ENCODE measurements around the gene CDV3. TPM values are rescaled to one million over a fixed set of nuclear protein-coding genes. Genes with fewer than 3 reads are reported as not detected.
"Not testable (repeated sequence)": the region's sequence is repeated elsewhere in the genome, so short reads cannot be mapped to it uniquely, and the experiment has no call there.

The CDV3 gene
- total and polyA plus RNA-seq, 10 of the 15 experiments (the other 5 are each of a cell fraction or from before 2014, with no cell fraction given) = 42.3 to 466 (median 136) TPM

DNA sequence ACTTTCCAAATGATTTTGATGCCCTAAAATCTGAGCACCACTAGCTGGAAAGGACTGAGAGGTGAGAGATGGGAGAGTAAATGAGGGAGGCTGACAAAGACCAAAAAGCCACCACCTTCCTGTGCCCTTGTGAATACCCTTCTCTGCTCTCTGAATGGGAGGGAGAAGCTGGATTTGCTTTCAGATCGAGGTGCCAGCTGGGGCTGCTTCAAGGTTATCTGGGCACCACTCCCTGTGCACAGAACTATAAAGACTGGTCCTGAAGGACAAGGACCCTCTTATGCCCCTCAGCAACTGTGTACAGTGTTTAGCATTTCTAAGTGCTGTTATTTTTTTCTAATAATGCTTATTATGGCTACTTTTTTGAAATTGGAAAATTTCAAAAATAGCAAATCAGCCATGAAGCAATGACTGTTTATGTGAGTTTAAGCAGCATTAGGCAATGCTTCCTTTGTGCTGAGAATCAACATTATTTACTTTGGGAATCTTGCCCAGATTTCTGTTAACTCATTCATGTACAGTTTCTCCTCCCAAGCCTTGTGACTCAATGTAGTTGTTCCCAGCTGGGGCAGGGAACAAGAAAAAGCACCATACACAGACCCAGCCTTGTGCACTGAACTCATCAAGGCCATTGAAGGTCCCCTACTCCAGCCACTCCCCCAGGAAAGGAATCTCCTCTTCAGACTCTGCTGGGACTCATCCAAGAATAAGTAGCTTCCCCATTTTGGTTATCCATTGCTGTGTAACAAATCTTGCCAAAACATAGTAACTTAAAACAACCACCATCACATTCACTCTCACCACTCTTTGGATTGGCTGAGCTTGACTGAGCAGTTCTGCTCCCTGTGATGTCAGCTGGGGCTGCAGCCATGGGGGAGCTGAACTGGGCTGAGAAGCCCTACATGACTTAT is 37.3 kb upstream of the CDV3 start (continued):
- TF ChIP-seq PAX8 (IDR thresholded peaks at IDR 0.05) (no peak), YBX1 (IDR thresholded peaks at IDR 0.05) (no peak)

DNA sequence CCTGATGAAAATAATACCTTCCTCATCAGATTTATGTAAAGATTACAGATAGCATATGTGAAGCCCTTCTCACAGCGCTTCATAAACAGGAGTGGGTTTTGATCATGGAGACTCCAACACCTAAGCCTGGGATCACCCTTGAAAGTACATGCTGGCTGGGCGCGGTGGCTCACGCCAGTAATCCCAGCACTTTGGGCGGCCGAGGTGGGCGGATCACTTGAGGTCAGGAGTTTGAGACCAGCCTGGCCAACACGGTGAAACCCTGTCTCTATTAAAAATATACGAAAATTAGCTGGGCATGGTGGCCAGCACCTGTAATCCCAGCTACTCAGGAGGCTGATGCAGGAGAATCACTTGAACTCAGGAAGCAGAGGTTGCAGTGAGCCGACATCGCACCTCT is 36.4 kb upstream of the CDV3 start:
- in situ Hi-C loops (cut with MboI); H3K9ac ChIP-seq (ENCODE audit: control insufficient read depth, insufficient read depth, low read length); H3K79me2 ChIP-seq (ENCODE audit: control insufficient read depth, insufficient read depth, low read length); H4K20me1 ChIP-seq (ENCODE audit: control insufficient read depth, insufficient read depth); BruUV-seq (replicated peaks); H3K4me2 ChIP-seq (ENCODE audit: control insufficient read depth, insufficient read depth); H2AFZ ChIP-seq (ENCODE audit: control insufficient read depth, low read depth, low read length); H3K4me3 ChIP-seq; DNase-seq (ENCODE audit: low read depth, low spot score); H3K27me3 ChIP-seq (replicated peaks in 1 of 2; ENCODE audit: control insufficient read depth in 2 of 2, insufficient read depth in 2 of 2, low read length in 1 of 2); FAIRE-seq; ATAC-seq; H3K9me3 ChIP-seq (replicated peaks; ENCODE audit: control insufficient read depth, insufficient read depth, low read length); H3K36me3 ChIP-seq (ENCODE audit: control insufficient read depth in 2 of 2, insufficient read depth in 2 of 2, low read length in 1 of 2); intact Hi-C loops (cut with micrococcal nuclease; ENCODE audit: unreplicated experiment); H3K27ac ChIP-seq (ENCODE audit: control insufficient read depth, insufficient read depth): not testable (repeated sequence)
- ChIA-PET RAD21 (ENCODE audit: unreplicated experiment) (interaction anchor here (0.6 kb wide), 1 partner anchor 15 kb away, joined by 3 read pairs; no protein-coding TSS in a partner anchor), POLR2A (interaction anchor here (0.6 kb wide), 1 partner anchor 117 kb away, joined by 3 read pairs; no protein-coding TSS in a partner anchor), CTCF (interaction anchor here (0.8 to 0.9 kb wide), 2 partner anchors 10 kb away, joined by 3 read pairs; no protein-coding TSS in a partner anchor), SMC1A (ENCODE audit: uncharacterized antibody, unreplicated experiment) (interaction anchor here (1.0 to 1.2 kb wide), 4 partner anchors 12 to 81 kb away, joined by 3 to 4 read pairs (median 4); no protein-coding TSS in a partner anchor)
- peaks cover 11% of the 10 kb centered on the region for H3K4me1 ChIP-seq (ENCODE audit: control insufficient read depth, insufficient read depth, low read length)
- WGBS (ENCODE audit: insufficient coverage, insufficient replicate concordance, low lambda C conversion rate, missing lambda C conversion rate) = 94% methylated on average over 11 of the region's 11 CpGs

DNA sequence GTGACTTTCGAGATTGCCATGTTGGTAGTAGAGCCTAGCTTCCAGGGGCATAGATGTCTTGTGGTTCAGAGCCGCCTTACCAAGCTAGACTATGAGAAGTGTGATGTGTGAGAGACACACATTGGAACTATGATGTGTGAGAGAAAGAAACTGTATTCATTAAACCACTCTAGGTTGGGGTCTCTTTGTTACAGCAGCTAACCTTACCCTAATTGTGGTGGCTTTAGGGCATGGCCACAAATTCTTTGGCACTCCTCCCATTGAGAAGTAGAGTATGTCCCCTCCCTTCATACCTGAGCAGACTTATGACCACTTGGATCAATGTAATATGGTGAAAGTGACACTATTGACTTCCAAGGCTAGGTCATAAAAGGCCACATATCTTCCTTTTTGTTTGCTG is 35.3 kb upstream of the CDV3 start:
- peaks cover 11% of the 10 kb centered on the region for H3K4me1 ChIP-seq (ENCODE audit: control insufficient read depth, insufficient read depth, low read length)
- ChIA-PET RAD21 (ENCODE audit: unreplicated experiment) (no interaction called here), SMC1A (ENCODE audit: uncharacterized antibody, unreplicated experiment) (interaction anchor here (1.0 kb wide), 1 partner anchor 11 kb away, joined by 3 read pairs; no protein-coding TSS in a partner anchor), POLR2A (no interaction called here), CTCF (no interaction called here)
- no peaks in the 10 kb centered on the region; the same call in 2 of the 3 replicates for H3K9me3 ChIP-seq (replicated peaks; ENCODE audit: control insufficient read depth, insufficient read depth, low read length)
- H3K4me2 ChIP-seq (ENCODE audit: control insufficient read depth, insufficient read depth) = no peak overlapping the region
- H3K4me3 ChIP-seq = no peak overlapping the region
- ATAC-seq (no peak), FAIRE-seq (no peak), DNase-seq (ENCODE audit: low read depth, low spot score) (no peak)
- H3K9ac ChIP-seq (ENCODE audit: control insufficient read depth, insufficient read depth, low read length) = no peak overlapping the region
- in situ Hi-C loops (cut with MboI) (no loop called here), intact Hi-C loops (cut with micrococcal nuclease; ENCODE audit: unreplicated experiment) (no loop called here)
- H3K36me3 ChIP-seq (ENCODE audit: control insufficient read depth in 2 of 2, insufficient read depth in 2 of 2, low read length in 1 of 2) = no peaks in the 10 kb centered on the region
- H3K27ac ChIP-seq (ENCODE audit: control insufficient read depth, insufficient read depth) = no peak overlapping the region
- no TSS peak for BruUV-seq (replicated peaks)
- no peaks in the 10 kb centered on the region for H4K20me1 ChIP-seq (ENCODE audit: control insufficient read depth, insufficient read depth)
- no peaks in the 10 kb centered on the region for H3K79me2 ChIP-seq (ENCODE audit: control insufficient read depth, insufficient read depth, low read length)
- no peaks in the 10 kb centered on the region for H3K27me3 ChIP-seq (replicated peaks in 1 of 2; ENCODE audit: control insufficient read depth in 2 of 2, insufficient read depth in 2 of 2, low read length in 1 of 2)
- 65% methylated on average over 2 of the region's 2 CpGs for WGBS (ENCODE audit: insufficient coverage, insufficient replicate concordance, low lambda C conversion rate, missing lambda C conversion rate)
- no peak overlapping the region for H2AFZ ChIP-seq (ENCODE audit: control insufficient read depth, low read depth, low read length)
- TF ChIP-seq NR2C2 (IDR thresholded peaks at IDR 0.05; ENCODE audit: borderline replicate concordance, control insufficient read depth, insufficient read length, low read depth) = no peak
- no peak for TF ChIP-seq NFIC (IDR thresholded peaks at IDR 0.05; ENCODE audit: low read depth, low read length)
- TF ChIP-seq CBFB (IDR thresholded peaks at IDR 0.05; ENCODE audit: low read depth) = no peak
- TF ChIP-seq ZBED1 (IDR thresholded peaks at IDR 0.05; ENCODE audit: borderline replicate concordance) = no peak
- no peak for TF ChIP-seq KLF5 (IDR thresholded peaks at IDR 0.05; ENCODE audit: partially characterized antibody)
- no peak for TF ChIP-seq ASH2L (IDR thresholded peaks at IDR 0.05; ENCODE audit: borderline replicate concordance, low read depth)
- TF ChIP-seq HDGF (IDR thresholded peaks at IDR 0.05) = no peak
- no peak for TF ChIP-seq RFX5 (IDR thresholded peaks at IDR 0.05; ENCODE audit: low read depth, low read length)
- no peak for TF ChIP-seq ATF7 (IDR thresholded peaks at IDR 0.05; ENCODE audit: low read depth)
- no peak for TF ChIP-seq POLR2AphosphoS5 (IDR thresholded peaks at IDR 0.05; ENCODE audit: low read length)
- TF ChIP-seq ZZZ3 (IDR thresholded peaks at IDR 0.05; ENCODE audit: control insufficient read depth, insufficient read length, low read depth) = no peak
- TF ChIP-seq NBN (IDR thresholded peaks at IDR 0.05) = no peak
- no peak for TF ChIP-seq SREBF2 (IDR thresholded peaks at IDR 0.05; ENCODE audit: low read length)
- no peak for TF ChIP-seq EP300 (IDR thresholded peaks at IDR 0.05; ENCODE audit: borderline replicate concordance in 1 of 2, control insufficient read depth in 1 of 2, low read depth in 2 of 2, low read length in 2 of 2)

Data from GM12878 (cell line).